Kidney epithelial cell (primary cell): Measurements from ENCODE around the gene KCNIP4. TPM values are rescaled to one million over a fixed set of nuclear protein-coding genes. Genes with fewer than 3 reads are reported as not detected.

Experiments used
- DNase-seq: peaks from one replicate; pipeline ENCODE4 v3.0.0-alpha.2; 2010; ENCODE audit warnings: low read depth
- H3K27me3 ChIP-seq: 2 replicates; pipeline ENCODE4 v1.6.0; 2011; ENCODE audit warnings: low read length; ENCODE audit not compliant: control insufficient read depth, insufficient read depth
- H3K36me3 ChIP-seq: 2 replicates; pipeline ENCODE4 v1.5.1; 2011; ENCODE audit warnings: low read length; ENCODE audit not compliant: control insufficient read depth, insufficient read depth
- H3K4me3 ChIP-seq: 2 replicates; pipeline ENCODE4 v1.5.1; 2011; ENCODE audit warnings: low read depth, mild to moderate bottlenecking, control low read depth, low read length
- total RNA-seq: library from RNA; depleted of rRNA; stranded (reverse); fragments of >200 nt; gene quantifications from 2 replicates; pipeline ENCODE4 v1.2.3, GENCODE V29; 2015
- TF ChIP-seq, protein P1 (sequence below): IDR thresholded peaks from 2 replicates; pipeline ENCODE4 v1.5.1; 2011; ENCODE audit warnings: mild to moderate bottlenecking, moderate library complexity, low read length, control low read depth, inconsistent platforms; ENCODE audit not compliant: insufficient read depth, poor library complexity, severe bottlenecking

KCNIP4 gene
- total RNA-seq, 1 donor from 2014 or later = 5.5 TPM

DNA sequence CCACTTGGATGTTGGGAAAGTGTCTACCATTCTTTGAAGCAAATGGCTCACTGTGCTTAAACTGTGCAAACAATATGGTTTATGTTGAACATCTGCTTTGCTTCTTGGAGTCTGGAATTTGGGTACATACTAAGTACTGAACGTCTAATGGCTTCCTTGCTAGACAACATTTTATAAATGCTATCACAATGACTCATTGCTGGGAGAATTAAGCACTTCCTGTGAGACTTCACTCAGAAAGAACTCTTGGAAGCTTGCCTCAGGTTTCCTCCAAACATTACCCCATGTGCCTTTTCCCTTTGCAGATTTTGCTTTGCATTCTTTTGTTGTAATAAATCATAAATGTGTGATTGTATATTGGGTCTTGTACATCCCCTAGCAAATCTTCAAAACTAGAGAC is 1108.6 kb downstream of the KCNIP4 start:
- peak; percentile 77 for DNase-seq
- TF ChIP-seq, protein P1, sequence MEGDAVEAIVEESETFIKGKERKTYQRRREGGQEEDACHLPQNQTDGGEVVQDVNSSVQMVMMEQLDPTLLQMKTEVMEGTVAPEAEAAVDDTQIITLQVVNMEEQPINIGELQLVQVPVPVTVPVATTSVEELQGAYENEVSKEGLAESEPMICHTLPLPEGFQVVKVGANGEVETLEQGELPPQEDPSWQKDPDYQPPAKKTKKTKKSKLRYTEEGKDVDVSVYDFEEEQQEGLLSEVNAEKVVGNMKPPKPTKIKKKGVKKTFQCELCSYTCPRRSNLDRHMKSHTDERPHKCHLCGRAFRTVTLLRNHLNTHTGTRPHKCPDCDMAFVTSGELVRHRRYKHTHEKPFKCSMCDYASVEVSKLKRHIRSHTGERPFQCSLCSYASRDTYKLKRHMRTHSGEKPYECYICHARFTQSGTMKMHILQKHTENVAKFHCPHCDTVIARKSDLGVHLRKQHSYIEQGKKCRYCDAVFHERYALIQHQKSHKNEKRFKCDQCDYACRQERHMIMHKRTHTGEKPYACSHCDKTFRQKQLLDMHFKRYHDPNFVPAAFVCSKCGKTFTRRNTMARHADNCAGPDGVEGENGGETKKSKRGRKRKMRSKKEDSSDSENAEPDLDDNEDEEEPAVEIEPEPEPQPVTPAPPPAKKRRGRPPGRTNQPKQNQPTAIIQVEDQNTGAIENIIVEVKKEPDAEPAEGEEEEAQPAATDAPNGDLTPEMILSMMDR = no peak
- Histone ChIP-seq H3K4me3 (no peak overlapping the region), H3K36me3 (no peaks in the 10 kb centered on the region), H3K27me3 (no peaks in the 10 kb centered on the region)

DNA sequence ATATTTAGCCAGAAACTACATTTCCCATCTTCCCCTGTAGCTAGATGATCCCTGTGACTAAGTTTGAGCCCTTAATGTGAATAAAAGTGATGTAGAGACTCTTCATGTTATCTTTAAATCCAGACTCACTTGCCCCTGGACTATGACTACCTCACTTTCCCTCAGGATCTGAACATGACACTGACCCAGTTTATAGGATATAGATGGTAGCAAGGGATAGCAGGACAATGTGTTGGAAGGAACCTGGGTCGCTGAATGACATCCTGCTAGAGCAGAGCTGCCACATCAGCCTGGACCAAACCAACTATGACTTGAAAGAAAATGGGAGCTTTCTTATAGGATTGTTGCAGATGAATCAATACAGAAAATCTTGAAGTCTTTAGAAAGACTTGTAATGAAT is 1110.1 kb downstream of the KCNIP4 start:
- H3K36me3 ChIP-seq = no peaks in the 10 kb centered on the region
- no peaks in the 10 kb centered on the region for H3K27me3 ChIP-seq
- TF ChIP-seq, protein P1 = no peak
- DNase-seq = no peak
- no peak overlapping the region for H3K4me3 ChIP-seq

DNA sequence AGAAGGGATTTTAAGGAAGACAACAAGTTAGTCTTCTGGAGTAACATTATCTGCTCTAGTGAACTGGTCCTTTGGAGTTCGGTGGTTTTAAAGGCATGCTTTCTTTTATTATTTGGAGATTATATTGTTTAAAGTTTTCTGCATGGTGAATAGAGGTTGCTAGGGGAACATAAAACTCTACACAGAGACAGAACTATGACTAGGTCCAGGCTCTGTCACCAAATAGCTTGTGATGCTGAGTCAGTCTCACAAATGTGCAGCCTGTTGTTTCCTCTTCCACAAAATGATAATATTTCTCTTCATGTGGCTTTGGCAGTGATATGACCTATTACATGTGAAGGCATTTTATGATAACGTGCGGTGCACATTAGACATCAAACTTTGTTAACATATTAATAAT is 1115.7 kb downstream of the KCNIP4 start:
- no peak overlapping the region for H3K4me3 ChIP-seq
- DNase-seq = peak; percentile 39
- H3K27me3 ChIP-seq = no peaks in the 10 kb centered on the region
- no peaks in the 10 kb centered on the region for H3K36me3 ChIP-seq
- TF ChIP-seq, protein P1 = no peak

DNA sequence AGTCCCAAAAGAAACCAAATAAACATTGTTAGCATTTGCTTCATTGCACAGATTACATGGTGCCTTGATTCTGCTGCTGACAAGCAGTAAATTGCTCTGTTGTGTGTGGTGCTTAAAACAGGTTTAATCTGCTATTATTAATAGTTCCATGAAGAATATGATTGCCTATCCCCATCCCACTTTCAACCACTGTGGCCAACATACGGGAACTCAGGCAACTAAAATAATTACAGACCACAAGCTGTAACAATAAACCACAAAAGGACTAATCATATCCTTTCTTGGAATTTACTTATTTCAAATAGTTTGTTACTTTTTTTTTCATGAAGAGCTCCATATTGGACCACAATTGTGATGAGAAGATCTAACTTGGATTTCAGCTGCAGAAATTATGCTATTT is 1116.8 kb downstream of the KCNIP4 start:
- TF ChIP-seq, protein P1 = no peak
- H3K27me3 ChIP-seq = no peaks in the 10 kb centered on the region
- no peak overlapping the region for H3K4me3 ChIP-seq
- no peaks in the 10 kb centered on the region for H3K36me3 ChIP-seq
- DNase-seq = no peak

DNA sequence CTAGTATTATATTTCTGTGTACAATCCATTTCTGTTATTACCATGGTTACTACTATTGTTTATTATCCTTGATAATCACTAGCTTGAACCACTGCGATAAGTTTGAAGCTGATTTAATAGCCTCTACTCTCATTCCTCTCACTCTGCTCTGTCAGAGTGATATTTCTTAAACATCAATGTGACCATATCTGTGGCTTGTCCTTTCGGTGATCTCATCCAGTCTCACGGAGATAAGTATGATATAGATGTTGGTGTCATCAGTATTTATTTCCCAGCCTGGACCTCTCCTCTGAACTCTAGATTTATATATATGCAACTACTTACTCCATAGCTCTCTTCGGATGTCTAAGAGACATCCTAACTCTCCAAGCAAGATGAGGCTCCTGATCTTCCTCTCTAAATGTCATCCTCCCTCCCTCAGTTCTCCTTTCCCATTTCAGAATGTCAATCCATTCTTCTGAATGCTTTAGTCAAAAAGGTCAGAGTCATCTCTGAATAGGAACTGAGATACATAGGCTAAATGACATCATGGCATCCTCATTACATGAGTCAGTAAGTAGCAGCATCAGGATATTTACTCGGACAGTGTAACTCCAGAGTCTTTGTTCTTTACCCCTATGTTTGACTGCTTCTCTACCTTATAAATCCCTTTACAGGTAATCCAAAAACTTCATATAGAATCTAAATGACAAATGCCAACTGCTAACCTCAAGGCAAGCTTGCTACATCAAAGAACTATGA is 1118.8 kb downstream of the KCNIP4 start:
- Histone ChIP-seq H3K4me3 (no peak overlapping the region), H3K27me3 (no peaks in the 10 kb centered on the region), H3K36me3 (no peaks in the 10 kb centered on the region)
- TF ChIP-seq, protein P1 = no peak
- no peak for DNase-seq

DNA sequence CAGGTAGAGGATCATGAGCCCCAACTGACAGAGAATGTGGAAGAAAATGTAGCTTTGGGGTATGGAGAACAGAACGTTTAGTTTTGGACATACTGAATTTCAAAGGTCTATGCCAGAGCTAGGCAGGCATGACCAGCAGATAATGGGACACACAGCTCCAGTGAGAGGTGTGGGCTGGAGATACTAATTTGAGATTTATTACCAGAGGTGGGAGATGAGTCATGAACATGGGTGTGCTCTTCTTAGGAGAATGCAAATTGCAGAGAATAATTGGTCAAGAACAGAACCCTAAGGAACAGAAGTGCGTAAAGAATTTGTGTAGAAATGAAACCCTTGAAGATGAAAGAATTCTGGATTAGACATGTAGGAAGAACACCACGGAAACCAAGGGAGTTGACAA is 1123.1 kb downstream of the KCNIP4 start:
- H3K27me3 ChIP-seq = no peaks in the 10 kb centered on the region
- no peaks in the 10 kb centered on the region for H3K36me3 ChIP-seq
- no peak for DNase-seq
- H3K4me3 ChIP-seq = no peak overlapping the region
- TF ChIP-seq, protein P1 = no peak
